SK-N-MC (cell line): ENCODE measurements around the gene KAT14.

Source experiments
- DNase-seq: peaks from one replicate; pipeline ENCODE4 v3.0.0-alpha.2; 2011; ENCODE audit warnings: low read depth, low spot score
- H3K27ac ChIP-seq: fragments of 200-600 bp; sonication (generic); 2 replicates; pipeline ENCODE4 v1.5.1; 2016; ENCODE audit warnings: mixed run types
- H3K36me3 ChIP-seq: fragments of 200-600 bp; sonication (generic); 2 replicates; pipeline ENCODE4 v1.6.1; 2017; ENCODE audit warnings: antibody characterized with exemption, low read length, mixed read lengths; ENCODE audit not compliant: insufficient read depth
- H3K4me3 ChIP-seq: fragments of 200-600 bp; sonication (generic); 2 replicates; pipeline ENCODE4 v1.5.1; 2016
- H3K9ac ChIP-seq: fragments of 200-600 bp; sonication (generic); 2 replicates; pipeline ENCODE4 v1.8.0; 2017; ENCODE audit warnings: mixed run types, mixed read lengths; ENCODE audit not compliant: insufficient read length
- H3K9me3 ChIP-seq: fragments of 200-600 bp; sonication (generic); 2 replicates; pipeline ENCODE4 v1.6.1; 2017; ENCODE audit warnings: low read depth, mild to moderate bottlenecking, antibody characterized with exemption, low read length, moderate library complexity, mixed read lengths
- EZH2 ChIP-seq: fragments of 200-600 bp; sonication (generic); IDR thresholded peaks from one replicate; pipeline ENCODE4 v1.6.1; 2017; ENCODE audit warnings: antibody characterized with exemption
- FOXP2 ChIP-seq: optimal IDR thresholded peaks from 2 replicates; pipeline ENCODE3; 2011; ENCODE audit warnings: mild to moderate bottlenecking, moderate library complexity; ENCODE audit not compliant: insufficient read depth; ENCODE audit errors: extremely low read length, control extremely low read depth
- POLR2AphosphoS5 ChIP-seq: IDR thresholded peaks from 2 replicates; pipeline ENCODE4 v1.6.1; 2012; ENCODE audit warnings: mild to moderate bottlenecking, low read depth, low read length, borderline replicate concordance

KAT14 gene

DNA sequence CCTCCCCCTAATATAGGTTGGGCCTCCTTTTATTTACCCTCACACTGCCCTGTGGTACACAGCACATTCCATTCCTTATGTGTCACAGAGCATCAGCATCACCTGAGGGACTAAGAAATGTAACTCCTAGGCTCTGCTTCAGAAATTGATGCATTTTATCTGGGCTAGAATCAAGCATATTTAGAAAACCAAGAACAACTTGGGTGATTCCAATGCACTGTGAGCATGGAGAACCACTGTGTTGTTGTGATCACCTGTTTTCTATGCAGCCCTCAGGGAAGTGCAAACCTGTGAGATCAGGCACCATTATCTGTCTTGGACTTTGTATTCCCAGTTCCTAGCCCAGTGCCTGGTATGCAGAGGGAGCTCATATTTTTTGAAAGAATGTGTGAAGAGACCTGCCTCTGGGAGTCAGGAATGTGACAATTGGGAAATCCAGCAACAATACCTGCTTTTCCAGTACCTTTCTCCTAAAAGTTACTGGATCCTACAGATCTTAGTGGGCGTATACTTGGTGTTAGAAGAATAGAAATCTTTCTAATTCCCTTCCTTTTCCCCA lies 7.0 kb downstream of the KAT14 start:
- no peak overlapping the region for H3K4me3 ChIP-seq
- H3K9ac ChIP-seq, result no peak overlapping the region
- H3K9me3 ChIP-seq, result no peaks in the 10 kb centered on the region
- no peak overlapping the region for H3K27ac ChIP-seq
- DNase-seq, result no peak
- TF ChIP-seq FOXP2 (no peak), EZH2 (no peak), POLR2AphosphoS5 (no peak)
- peaks cover 48% of the 10 kb centered on the region for H3K36me3 ChIP-seq

DNA sequence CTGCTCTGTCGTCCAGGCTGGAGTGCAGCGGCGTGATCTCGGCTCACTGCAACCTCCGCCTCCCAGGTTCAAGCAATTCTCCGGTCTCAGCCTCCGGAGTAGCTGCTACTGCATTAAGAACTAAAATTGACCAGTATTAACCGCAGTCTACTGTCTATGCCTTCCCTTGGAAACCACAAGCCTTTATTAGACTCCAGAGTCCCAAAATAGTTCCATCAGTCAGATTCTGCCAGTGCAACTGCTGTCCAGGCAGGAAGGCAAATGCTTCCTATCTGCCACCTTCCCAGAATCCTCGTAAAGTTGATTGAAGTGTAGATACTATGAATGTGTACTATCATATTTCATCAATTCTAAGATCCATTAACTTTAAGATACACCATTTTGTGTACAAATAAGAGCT lies 16.7 kb downstream of the KAT14 start:
- Histone ChIP-seq H3K9ac (no peak overlapping the region), H3K36me3 (peaks cover 59% of the 10 kb centered on the region), H3K9me3 (no peaks in the 10 kb centered on the region), H3K27ac (no peak overlapping the region), H3K4me3 (no peak overlapping the region)
- no peak for DNase-seq
- no peak for TF ChIP-seq EZH2
- no peak for TF ChIP-seq FOXP2
- TF ChIP-seq POLR2AphosphoS5, result no peak

DNA sequence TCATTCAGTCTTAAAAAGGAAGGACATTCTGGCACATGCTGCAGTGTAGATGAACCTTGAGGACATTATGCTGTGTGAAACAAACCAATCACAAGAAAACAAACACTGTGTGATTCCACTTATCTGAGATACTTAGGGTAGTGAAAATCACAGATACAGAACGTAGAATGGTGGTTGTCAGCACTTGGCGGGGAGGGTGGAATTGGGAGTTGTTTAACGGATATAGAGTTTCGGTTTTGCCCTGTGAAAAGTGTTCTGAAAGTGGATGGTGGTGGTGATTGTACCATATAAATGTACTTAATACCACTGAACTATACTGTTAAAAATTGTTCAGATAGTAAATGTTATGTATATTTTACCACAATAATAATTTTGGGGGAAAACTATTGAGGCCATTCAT lies 18.4 kb downstream of the KAT14 start:
- no peak overlapping the region for H3K27ac ChIP-seq
- no peak for DNase-seq
- no peak overlapping the region for H3K4me3 ChIP-seq
- H3K36me3 ChIP-seq, result peaks cover 51% of the 10 kb centered on the region
- H3K9ac ChIP-seq, result no peak overlapping the region
- no peak for TF ChIP-seq EZH2
- no peaks in the 10 kb centered on the region for H3K9me3 ChIP-seq

DNA sequence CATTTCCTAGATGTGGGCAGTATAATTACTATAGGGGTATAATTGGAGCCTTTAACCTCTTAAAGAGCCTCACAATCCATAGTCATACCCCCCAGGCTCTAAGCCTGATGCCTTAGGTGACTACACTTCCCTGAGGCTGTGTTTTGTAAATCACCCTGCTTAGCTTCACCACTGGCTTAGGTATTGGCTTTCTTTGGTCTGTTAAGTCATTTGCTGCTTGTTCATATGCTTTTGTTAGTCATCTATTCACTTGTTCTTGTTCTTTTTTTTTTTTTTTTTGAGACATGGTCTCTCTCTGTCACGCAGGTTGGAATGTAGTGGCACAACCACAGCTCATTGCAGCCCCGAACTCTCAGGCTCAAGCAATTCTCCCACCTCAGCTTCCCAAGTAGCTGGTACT lies 26.7 kb downstream of the KAT14 start:
- Histone ChIP-seq H3K9me3 (no peaks in the 10 kb centered on the region), H3K27ac (no peak overlapping the region), H3K9ac (no peak overlapping the region), H3K36me3 (peaks cover 74% of the 10 kb centered on the region), H3K4me3 (no peak overlapping the region)
- TF ChIP-seq POLR2AphosphoS5 (no peak), FOXP2 (no peak), EZH2 (no peak)
- DNase-seq, result no peak

DNA sequence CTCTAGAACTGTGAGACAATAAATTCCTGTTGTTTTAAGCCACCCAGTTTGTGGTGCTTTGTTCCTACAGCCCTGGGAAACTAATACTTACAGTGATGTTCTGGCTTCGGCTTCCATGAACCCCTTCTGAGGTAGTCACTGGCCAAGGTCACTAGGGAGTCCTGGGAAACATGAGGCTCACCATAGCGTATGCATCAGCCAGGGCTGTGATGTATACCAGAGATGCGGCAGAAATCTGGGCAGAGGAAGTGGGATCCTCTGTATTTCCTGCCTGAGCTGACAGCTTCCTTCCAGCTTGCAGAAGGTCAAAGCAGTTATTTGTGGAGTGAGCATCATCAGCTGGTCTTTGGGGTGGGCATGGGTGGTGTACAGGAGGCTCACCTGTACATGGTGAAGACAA lies 27.9 kb downstream of the KAT14 start:
- no peak for DNase-seq
- TF ChIP-seq EZH2 (no peak), FOXP2 (no peak), POLR2AphosphoS5 (no peak)
- H3K4me3 ChIP-seq, result no peak overlapping the region
- no peak overlapping the region for H3K27ac ChIP-seq
- no peak overlapping the region for H3K9ac ChIP-seq
- peaks cover 70% of the 10 kb centered on the region for H3K36me3 ChIP-seq
- no peaks in the 10 kb centered on the region for H3K9me3 ChIP-seq

DNA sequence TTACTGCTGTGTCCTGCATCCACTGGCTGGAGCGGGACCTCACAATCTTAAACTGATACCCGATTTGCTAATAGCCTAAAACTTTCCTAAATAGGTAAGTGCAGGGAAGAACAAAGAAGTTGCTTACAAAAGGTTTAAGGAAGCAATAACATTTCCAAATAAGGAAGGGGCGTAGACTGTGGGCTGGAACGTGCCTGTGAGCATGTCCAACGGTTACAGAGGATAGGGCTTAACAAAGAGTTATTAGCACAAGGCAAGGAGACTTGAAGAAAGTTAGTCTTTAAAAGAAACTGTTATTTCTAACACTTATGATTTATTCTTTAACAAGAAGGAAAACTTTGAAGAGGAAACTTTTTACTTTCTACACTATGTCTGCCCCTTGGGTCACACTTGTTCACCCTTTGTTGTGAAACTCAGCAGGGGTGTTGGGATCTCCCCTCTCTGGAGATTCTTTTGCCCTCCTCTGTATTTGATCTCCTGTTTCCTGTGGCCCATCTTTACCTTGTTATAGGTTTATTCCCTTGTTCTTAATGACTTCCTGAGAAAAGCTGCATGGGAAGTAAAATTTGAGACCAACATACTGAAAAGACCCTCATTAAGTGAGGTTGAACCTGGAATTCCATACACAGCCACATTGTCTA lies 28.7 kb downstream of the KAT14 start:
- Histone ChIP-seq H3K9ac (no peak overlapping the region), H3K36me3 (peaks cover 68% of the 10 kb centered on the region), H3K9me3 (no peaks in the 10 kb centered on the region), H3K27ac (no peak overlapping the region), H3K4me3 (no peak overlapping the region)
- TF ChIP-seq POLR2AphosphoS5 (no peak), FOXP2 (no peak), EZH2 (no peak)
- no peak for DNase-seq

DNA sequence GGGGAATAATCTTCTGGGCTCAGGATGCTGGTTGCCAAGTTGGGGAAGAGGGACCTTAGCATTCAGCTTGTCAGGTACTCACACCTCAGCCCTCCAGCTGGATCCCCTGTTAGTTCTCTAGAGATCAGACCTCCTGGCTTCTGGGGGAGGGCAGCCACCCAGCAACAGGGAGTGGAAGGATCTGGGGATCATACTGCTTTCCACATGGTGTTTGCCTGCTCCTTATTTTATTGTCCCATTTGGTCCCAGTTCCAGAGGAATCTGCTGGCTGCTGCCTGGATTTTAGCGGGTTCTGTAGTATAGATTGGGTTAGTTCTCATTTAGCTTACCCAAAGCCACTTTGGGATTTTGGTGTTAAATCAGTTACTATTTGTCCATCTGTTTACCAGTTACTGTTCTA lies 29.3 kb downstream of the KAT14 start:
- no peak for DNase-seq
- Histone ChIP-seq H3K36me3 (peaks cover 62% of the 10 kb centered on the region), H3K27ac (no peak overlapping the region), H3K9ac (no peak overlapping the region), H3K4me3 (no peak overlapping the region), H3K9me3 (no peaks in the 10 kb centered on the region)
- no peak for TF ChIP-seq FOXP2
- no peak for TF ChIP-seq POLR2AphosphoS5
- no peak for TF ChIP-seq EZH2

DNA sequence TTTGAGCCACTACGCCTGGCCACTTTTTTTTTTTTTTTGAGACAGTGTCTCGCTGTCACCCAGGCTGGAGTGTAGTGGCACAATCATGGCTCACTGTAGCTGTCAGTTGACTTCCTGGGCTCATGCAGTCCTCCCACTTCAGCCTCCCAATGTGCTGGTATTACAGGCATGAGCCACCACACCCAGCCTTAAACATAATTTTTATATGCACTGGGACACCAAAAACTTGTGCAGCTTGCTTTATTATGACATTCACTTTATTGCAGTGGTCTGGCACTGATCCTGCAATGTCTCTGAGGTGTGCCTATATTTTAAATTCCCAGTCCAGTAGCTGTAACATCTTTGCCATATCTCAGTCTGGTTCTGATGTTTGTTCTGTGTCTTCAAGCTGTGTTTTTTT lies 34.7 kb downstream of the KAT14 start:
- DNase-seq, result no peak
- no peak for TF ChIP-seq FOXP2
- TF ChIP-seq EZH2, result no peak
- no peak for TF ChIP-seq POLR2AphosphoS5
- H3K27ac ChIP-seq, result no peak overlapping the region
- H3K36me3 ChIP-seq, result peaks cover 39% of the 10 kb centered on the region
- no peaks in the 10 kb centered on the region for H3K9me3 ChIP-seq
- H3K4me3 ChIP-seq, result no peak overlapping the region
- no peak overlapping the region for H3K9ac ChIP-seq

DNA sequence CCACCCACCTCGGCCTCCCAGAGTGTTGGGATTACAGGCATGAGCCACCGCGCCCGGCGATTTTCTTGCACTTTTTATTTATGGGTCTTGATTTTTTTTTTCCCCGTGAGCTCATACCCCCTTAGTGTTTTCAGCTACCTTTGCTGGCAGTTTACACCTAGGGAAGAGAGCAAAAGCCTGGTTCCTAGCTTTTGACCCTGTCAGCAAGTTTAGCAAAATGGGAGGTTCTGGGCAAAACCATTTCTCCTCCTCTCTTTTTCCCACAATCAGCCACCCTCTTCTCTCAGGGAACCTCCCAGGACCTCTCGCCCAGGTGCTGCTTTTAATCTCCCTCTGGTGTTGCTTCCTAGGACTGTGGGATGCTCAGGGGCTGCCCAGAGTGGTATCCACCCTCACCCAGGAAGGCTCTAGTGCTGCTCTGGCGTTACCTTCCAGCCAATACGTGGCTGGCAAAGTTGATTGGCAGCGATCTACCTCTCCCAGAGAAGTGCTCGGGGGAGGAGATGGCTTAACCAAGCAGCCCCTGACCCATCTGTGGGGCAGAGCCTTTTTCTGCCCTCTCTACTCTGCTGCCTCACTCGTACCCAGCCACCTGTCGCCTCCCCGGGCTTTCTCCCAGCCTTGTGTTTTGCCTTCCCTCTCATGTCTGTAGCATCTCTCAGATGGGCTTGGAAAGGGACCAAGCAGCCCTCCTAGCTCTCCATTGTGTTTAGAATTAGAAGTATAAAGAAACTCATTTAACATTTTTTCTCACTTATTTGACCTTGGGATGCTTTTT lies 37.4 kb downstream of the KAT14 start:
- H3K36me3 ChIP-seq, result peaks cover 38% of the 10 kb centered on the region
- TF ChIP-seq POLR2AphosphoS5, result no peak
- no peak for TF ChIP-seq EZH2
- no peak for TF ChIP-seq FOXP2
- H3K9me3 ChIP-seq, result no peaks in the 10 kb centered on the region
- H3K9ac ChIP-seq, result no peak overlapping the region
- no peak overlapping the region for H3K27ac ChIP-seq
- H3K4me3 ChIP-seq, result no peak overlapping the region
- DNase-seq, result no peak
